ENCODE measurements around the gene TMEM62. TPM values are rescaled to one million over a fixed set of nuclear protein-coding genes. Genes with fewer than 3 reads are reported as not detected.
A peak's percentile ranks its signal among the peaks of the same experiment; 100 is the strongest.

Gene TMEM62
- total and polyA plus RNA-seq, 10 donors, result 17.7 to 47.7 (median 29.9) TPM

- H3K27ac ChIP-seq, result no peak overlapping the region
- no peak for DNase-seq
- 95 to 97% (median 96%) methylated on average over 38 to 57 of the region's 57 CpGs for WGBS, 5 donors
- intact Hi-C loops (cut with DNase I; ENCODE audit: low total_unique reads), result no loop called here
- no peaks in the 10 kb centered on the region for H3K9me3 ChIP-seq
- peaks cover 0 to 6% (median 0%) of the 10 kb centered on the region in 7 donors for H3K27me3 ChIP-seq (replicated peaks in 1 of 7)
- no peak overlapping the region for H3K4me3 ChIP-seq
- peaks cover 0 to 9% (median 0%) of the 10 kb centered on the region in 6 donors for H3K4me1 ChIP-seq
- H3K36me3 ChIP-seq, result no peaks in the 10 kb centered on the region
- TF ChIP-seq POLR2A (IDR thresholded peaks at IDR 0.05), result no peak
- TF ChIP-seq, protein P1, sequence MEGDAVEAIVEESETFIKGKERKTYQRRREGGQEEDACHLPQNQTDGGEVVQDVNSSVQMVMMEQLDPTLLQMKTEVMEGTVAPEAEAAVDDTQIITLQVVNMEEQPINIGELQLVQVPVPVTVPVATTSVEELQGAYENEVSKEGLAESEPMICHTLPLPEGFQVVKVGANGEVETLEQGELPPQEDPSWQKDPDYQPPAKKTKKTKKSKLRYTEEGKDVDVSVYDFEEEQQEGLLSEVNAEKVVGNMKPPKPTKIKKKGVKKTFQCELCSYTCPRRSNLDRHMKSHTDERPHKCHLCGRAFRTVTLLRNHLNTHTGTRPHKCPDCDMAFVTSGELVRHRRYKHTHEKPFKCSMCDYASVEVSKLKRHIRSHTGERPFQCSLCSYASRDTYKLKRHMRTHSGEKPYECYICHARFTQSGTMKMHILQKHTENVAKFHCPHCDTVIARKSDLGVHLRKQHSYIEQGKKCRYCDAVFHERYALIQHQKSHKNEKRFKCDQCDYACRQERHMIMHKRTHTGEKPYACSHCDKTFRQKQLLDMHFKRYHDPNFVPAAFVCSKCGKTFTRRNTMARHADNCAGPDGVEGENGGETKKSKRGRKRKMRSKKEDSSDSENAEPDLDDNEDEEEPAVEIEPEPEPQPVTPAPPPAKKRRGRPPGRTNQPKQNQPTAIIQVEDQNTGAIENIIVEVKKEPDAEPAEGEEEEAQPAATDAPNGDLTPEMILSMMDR (IDR thresholded peaks at IDR 0.05 in 8 of 11, conservative IDR thresholded peaks at IDR 0.05 in 3 of 11), result no peak
Observed at GRCh38 chr15:43226436-43227305, 93.3 kb downstream of the TMEM62 start.

GRCh38 chr15:43229977-43230376 lies 96.6 kb downstream of the TMEM62 start:
- intact Hi-C loops (cut with DNase I; ENCODE audit: low total_unique reads), result no loop called here
- TF ChIP-seq POLR2AphosphoS5 (IDR thresholded peaks at IDR 0.05) (no peak), POLR2A (IDR thresholded peaks at IDR 0.05) (no peak)
- TF ChIP-seq, protein P1 (IDR thresholded peaks at IDR 0.05 in 8 of 11, conservative IDR thresholded peaks at IDR 0.05 in 3 of 11), result no peak
- H3K27me3 ChIP-seq (replicated peaks in 1 of 7), result peaks cover 0 to 11% (median 0%) of the 10 kb centered on the region in 7 donors
- 75 to 90% (median 84%) methylated on average over 5 of the region's 5 CpGs for WGBS, 5 donors
- H3K27ac ChIP-seq, result peak overlapping the region in 4 of 8 donors; percentile 48 to 67 (median 56)
- H3K36me3 ChIP-seq, result no peaks in the 10 kb centered on the region
- no peaks in the 10 kb centered on the region for H3K9me3 ChIP-seq
- no peak overlapping the region for H3K4me3 ChIP-seq
- peaks cover 0 to 9% (median 0%) of the 10 kb centered on the region in 6 donors for H3K4me1 ChIP-seq
- no peak for DNase-seq

DNA sequence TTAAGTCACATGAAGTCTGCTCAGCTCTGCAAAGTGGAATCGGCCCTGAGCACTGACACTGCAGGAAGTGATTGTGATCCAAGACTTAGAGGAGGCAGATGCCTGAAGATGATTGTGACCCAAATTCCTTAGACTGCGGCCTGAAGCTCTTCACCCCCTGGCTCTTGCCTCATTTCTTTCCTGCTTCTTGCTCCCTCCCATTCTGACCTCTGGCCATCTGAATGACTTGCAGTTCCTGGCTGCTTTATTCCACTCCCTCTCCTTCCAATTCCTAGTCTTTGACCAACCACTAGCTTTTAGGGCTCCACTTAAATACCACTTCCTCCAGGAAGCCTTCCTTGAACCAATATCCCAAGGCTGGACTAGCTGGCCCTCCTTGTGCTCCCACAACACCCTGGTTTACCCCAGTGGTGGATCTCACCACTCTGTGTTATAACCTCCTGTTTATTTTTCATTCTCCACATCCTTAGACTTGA lies 97.3 kb downstream of the TMEM62 start:
- Histone ChIP-seq H3K9me3 (no peaks in the 10 kb centered on the region), H3K4me1 (peaks cover 0 to 3% (median 0%) of the 10 kb centered on the region in 6 donors), H3K27me3 (replicated peaks in 1 of 7) (peaks cover 0 to 11% (median 0%) of the 10 kb centered on the region in 7 donors), H3K4me3 (no peak overlapping the region), H3K36me3 (no peaks in the 10 kb centered on the region), H3K27ac (peak overlapping the region in 6 of 8 donors; percentile 21 to 67 (median 52))
- DNase-seq, result no peak
- intact Hi-C loops (cut with DNase I; ENCODE audit: low total_unique reads), result no loop called here
- 20 to 34% (median 23%) methylated on average over 2 of the region's 2 CpGs for WGBS, 5 donors
- peak in 1 of 3 donors; percentile 29 for TF ChIP-seq POLR2AphosphoS5 (IDR thresholded peaks at IDR 0.05)
- TF ChIP-seq POLR2A (IDR thresholded peaks at IDR 0.05), result no peak

GRCh38 chr15:43232289-43232874 lies 99.0 kb downstream of the TMEM62 start:
- Histone ChIP-seq H3K36me3 (no peaks in the 10 kb centered on the region), H3K4me3 (no peak overlapping the region), H3K27ac (no peak overlapping the region), H3K9me3 (no peaks in the 10 kb centered on the region), H3K27me3 (replicated peaks in 1 of 7) (peaks cover 0 to 6% (median 0%) of the 10 kb centered on the region in 7 donors), H3K4me1 (no peaks in the 10 kb centered on the region)
- DNase-seq, result no peak
- intact Hi-C loops (cut with DNase I; ENCODE audit: low total_unique reads), result no loop called here
- TF ChIP-seq POLR2AphosphoS5 (IDR thresholded peaks at IDR 0.05) (no peak), POLR2A (IDR thresholded peaks at IDR 0.05) (no peak)
- TF ChIP-seq, protein P1 (IDR thresholded peaks at IDR 0.05 in 8 of 11, conservative IDR thresholded peaks at IDR 0.05 in 3 of 11), result no peak
- 75 to 93% (median 87%) methylated on average over 3 of the region's 3 CpGs for WGBS, 5 donors

Small RNA genes within 50 kb of the gene (small RNA-seq; reads per million reads assigned to genes)
- gene AC068724.2, result 0 reads per million in 4 donors

Other genes with a start within 250 kb of the TMEM62 start
- gene TTBK2, start 212.8 kb upstream of the TMEM62 start, total RNA-seq, result 10 to 100 TPM; 19.4 to 27.8 (median 22.6) TPM
- 1 to 10 TPM; 1.4 to 3.7 (median 1.5) TPM for gene TTBK2, start 212.8 kb upstream of the TMEM62 start, polyA plus RNA-seq
- gene UBR1, start 27.5 kb upstream of the TMEM62 start, total RNA-seq, result 10 to 100 TPM; 35.3 to 69.2 (median 45.9) TPM
- gene UBR1, start 27.5 kb upstream of the TMEM62 start, polyA plus RNA-seq, result 1 to 10 TPM; 4.3 to 5.9 (median 4.7) TPM
- gene CCNDBP1, start 51.8 kb downstream of the TMEM62 start, total RNA-seq, result 10 to 100 TPM; 55.8 to 99.2 (median 79.7) TPM
- 10 to 100 TPM; 54.6 to 66.7 (median 61.3) TPM for gene CCNDBP1, start 51.8 kb downstream of the TMEM62 start, polyA plus RNA-seq
- gene EPB42, start 87.4 kb downstream of the TMEM62 start, total RNA-seq, result 10 to 100 TPM in 1 of 7 donors, 1 to 10 TPM in 4, under 1 TPM in 2; 0.28 to 31.5 (median 4.2) TPM
- 1 to 10 TPM in 1 of 3 donors, under 1 TPM in 2; 0.11 to 1.9 (median 0.17) TPM for gene EPB42, start 87.4 kb downstream of the TMEM62 start, polyA plus RNA-seq
- not detected for gene TGM5, start 133.3 kb downstream of the TMEM62 start, total RNA-seq
- under 1 TPM in 1 of 3 donors, not detected in 2; 0.02 TPM for gene TGM5, start 133.3 kb downstream of the TMEM62 start, polyA plus RNA-seq
- gene TGM7, start 168.7 kb downstream of the TMEM62 start, total RNA-seq, result not detected
- gene TGM7, start 168.7 kb downstream of the TMEM62 start, polyA plus RNA-seq, result not detected
- 1 to 10 TPM; 5.8 to 9.2 (median 7.3) TPM for gene LCMT2, start 197.0 kb downstream of the TMEM62 start, total RNA-seq
- gene LCMT2, start 197.0 kb downstream of the TMEM62 start, polyA plus RNA-seq, result 1 to 10 TPM; 4.3 to 7.6 (median 5.7) TPM
- 10 to 100 TPM; 21.2 to 33.4 (median 25.4) TPM for gene ZSCAN29, start 237.5 kb downstream of the TMEM62 start, total RNA-seq
- 1 to 10 TPM; 4.6 to 7.9 (median 5.4) TPM for gene ZSCAN29, start 237.5 kb downstream of the TMEM62 start, polyA plus RNA-seq
- gene TUBGCP4, start 237.5 kb downstream of the TMEM62 start, total RNA-seq, result 10 to 100 TPM; 13.6 to 22.1 (median 19.0) TPM
- 1 to 10 TPM; 2.5 to 4.3 (median 3.2) TPM for gene TUBGCP4, start 237.5 kb downstream of the TMEM62 start, polyA plus RNA-seq

Data from spleen (tissue), 11 donors.